ENCODE results near the gene ASTL. TPM values are rescaled to one million over a fixed set of nuclear protein-coding genes. Genes with fewer than 3 reads are reported as not detected.
"Not testable (repeated sequence)": the region's sequence is repeated elsewhere in the genome, so short reads cannot be mapped to it uniquely, and the experiment has no call there.

Gene ASTL
- total and polyA plus RNA-seq, 5 experiments from 2014 or later = 0.50 to 6.8 (median 3.0) TPM; not detected in 1

DNA sequence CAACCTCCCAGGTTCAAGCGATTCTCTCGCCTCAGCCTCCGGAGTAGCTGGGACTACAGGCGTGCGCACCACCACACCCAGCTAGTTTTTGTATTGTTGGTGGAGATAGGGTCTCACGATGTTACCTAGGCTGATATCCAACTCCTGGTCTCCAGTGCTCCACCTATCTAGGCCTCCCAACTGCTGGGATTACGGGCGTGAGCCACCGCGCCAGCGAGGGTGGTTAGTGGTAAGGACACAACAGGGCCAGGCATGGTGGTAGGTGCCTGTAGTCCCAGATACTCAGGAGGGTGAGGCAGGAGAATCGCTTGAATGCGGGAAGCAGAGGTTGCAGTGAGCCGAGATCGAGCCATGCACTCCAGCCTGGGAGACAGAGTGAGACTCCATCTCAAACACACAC lies 33.5 kb upstream of the ASTL start:
- Mint-ChIP-seq H3K4me1 (peaks cover 10 to 17% (median 14%) of the 10 kb centered on the region in 4 donors), H3K9me3 (peaks cover 0 to 4% (median 0%) of the 10 kb centered on the region in 9 donors), H3K27ac (peak overlapping the region in 3 of 10 donors; percentile 47 to 80 (median 72)), H3K4me3 (no peak overlapping the region), H3K27me3 (no peaks in the 10 kb centered on the region), H3K36me3 (peaks cover 0 to 5% (median 0%) of the 10 kb centered on the region in 3 donors)
- POLR2A ChIA-PET = interaction anchor here (8.2 kb wide), 1 partner anchor 30 kb away, joined by 175 read pairs; the partner anchor contains the start of genes ASTL and DUSP2
- no peak for DNase-seq
- ATAC-seq = no peak

DNA sequence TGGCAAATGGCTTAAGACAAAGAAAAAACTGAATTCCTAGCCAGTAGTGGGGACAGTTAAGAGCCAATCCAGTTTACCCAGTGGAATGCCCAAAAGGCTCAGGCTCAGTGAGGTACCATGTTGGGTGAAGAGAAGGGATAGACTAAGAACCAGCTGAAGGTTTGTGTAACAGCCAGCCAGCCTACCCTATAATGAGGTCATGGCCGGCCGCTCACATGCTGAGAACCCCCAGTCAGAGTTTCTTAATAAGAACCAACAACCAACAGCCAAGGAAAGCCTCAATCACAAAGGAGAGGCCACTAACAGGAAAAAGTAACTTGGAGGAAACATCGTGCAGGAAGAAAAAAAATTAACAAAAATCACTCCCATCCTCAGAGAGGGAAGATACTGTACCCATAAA lies 32.3 kb upstream of the ASTL start:
- Mint-ChIP-seq H3K27me3 (no peaks in the 10 kb centered on the region), H3K27ac (peak overlapping the region in 5 of 10 donors; percentile 26 to 85 (median 54)), H3K9me3 (peaks cover 0 to 4% (median 0%) of the 10 kb centered on the region in 9 donors), H3K4me1 (peaks cover 10 to 19% (median 14%) of the 10 kb centered on the region in 4 donors), H3K36me3 (peaks cover 0 to 5% (median 0%) of the 10 kb centered on the region in 3 donors), H3K4me3 (no peak overlapping the region)
- DNase-seq (no peak), ATAC-seq (no peak)
- POLR2A ChIA-PET = interaction anchor here (8.2 kb wide), 1 partner anchor 29 kb away, joined by 175 read pairs; the partner anchor contains the start of genes ASTL and DUSP2

GRCh38 chr2:96169868-96170507 lies 31.7 kb upstream of the ASTL start:
- Mint-ChIP-seq H3K27ac (peak overlapping the region in 2 of 10 donors; percentile 27 to 54), H3K36me3 (peaks cover 0 to 5% (median 0%) of the 10 kb centered on the region in 3 donors), H3K4me3 (no peak overlapping the region), H3K9me3 (peaks cover 0 to 4% (median 0%) of the 10 kb centered on the region in 9 donors), H3K27me3 (no peaks in the 10 kb centered on the region), H3K4me1 (peaks cover 10 to 21% (median 17%) of the 10 kb centered on the region in 4 donors)
- DNase-seq = no peak
- no peak for ATAC-seq
- POLR2A ChIA-PET = no interaction called here

DNA sequence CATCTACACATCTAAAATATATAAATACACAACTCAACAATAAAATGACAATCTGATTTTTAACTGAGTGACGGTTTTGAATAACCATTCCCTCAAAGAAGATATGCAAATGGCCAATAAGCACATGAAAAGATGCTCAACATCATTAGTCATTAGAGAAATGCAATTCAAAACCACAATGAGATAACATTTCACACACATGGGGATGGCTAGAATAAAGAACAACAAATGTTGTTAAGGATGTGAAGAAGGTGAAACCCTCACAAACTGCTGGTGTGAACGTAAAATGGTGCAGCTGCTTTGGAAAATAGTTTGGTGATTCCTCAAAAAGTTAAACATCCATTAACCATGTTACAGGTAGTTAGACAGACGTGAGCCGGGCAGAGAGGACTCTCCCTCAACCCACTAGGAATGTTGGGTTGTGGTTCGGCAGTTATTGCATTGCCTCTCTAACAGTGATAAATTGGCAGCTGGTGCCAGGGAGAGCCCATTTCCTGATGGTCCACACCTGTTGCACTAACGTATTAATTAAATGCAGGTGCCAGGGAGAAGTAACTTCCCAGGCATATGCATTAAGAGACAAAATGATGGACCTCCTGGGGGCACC lies 29.2 kb upstream of the ASTL start:
- H3K9me3 Mint-ChIP-seq = peaks cover 0 to 4% (median 0%) of the 10 kb centered on the region in 9 donors
- H3K36me3 Mint-ChIP-seq = peaks cover 0 to 5% (median 0%) of the 10 kb centered on the region in 3 donors
- POLR2A ChIA-PET = interaction anchor here (0.6 to 15.0 kb wide), 2 partner anchors 16 to 22 kb away, joined by 3 to 373 read pairs; partner anchors contain the start of genes ASTL and DUSP2
- no peaks in the 10 kb centered on the region for H3K27me3 Mint-ChIP-seq
- DNase-seq (no peak), ATAC-seq (no peak)
- H3K4me3 Mint-ChIP-seq = no peak overlapping the region
- H3K27ac Mint-ChIP-seq = peak overlapping the region in 3 of 10 donors; percentile 18 to 80 (median 79)
- H3K4me1 Mint-ChIP-seq = peaks cover 26 to 39% (median 30%) of the 10 kb centered on the region in 4 donors

DNA sequence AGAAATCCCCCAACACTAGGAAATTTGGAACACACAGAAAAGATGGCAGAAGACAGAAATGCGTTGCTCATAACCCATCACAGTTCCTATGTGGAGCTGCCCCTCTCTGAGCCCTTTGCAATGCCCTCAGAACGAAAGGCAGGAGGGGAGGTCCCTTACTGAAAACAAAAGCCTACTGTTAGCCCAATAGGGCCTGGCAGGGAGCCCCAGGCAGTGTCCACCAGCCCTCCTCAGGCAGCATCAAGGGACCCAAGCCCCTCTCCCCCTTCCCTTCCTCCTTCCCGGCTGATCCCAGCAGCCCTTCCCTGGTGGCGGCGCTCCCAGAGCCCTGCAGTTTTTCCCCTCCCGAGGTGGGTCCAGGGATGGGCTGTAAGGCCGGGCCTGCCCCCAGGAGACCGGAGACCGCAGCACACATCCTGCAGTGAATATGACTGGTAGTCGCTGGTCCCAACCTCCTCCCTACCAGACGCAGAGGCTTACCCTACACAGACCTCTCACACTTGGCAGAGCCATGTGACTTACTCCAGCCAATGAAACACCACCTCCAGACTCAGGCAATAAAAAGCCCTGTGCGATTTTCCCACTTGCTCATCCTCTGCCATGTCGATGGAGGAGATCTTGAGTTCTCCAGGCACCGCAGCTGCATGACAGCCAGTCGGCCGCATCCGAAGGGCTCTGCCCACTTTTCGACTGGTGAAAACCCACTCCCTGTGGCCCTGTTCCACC lies 26.3 kb upstream of the ASTL start:
- ATAC-seq (peak; percentile 69 to 82), DNase-seq (peak in 8 of 10 donors; percentile 40 to 79 (median 63))
- peaks cover 0 to 5% (median 0%) of the 10 kb centered on the region in 3 donors for H3K36me3 Mint-ChIP-seq
- POLR2A ChIA-PET = interaction anchor here (0.9 to 15.0 kb wide), 4 partner anchors 9 to 43 kb away, joined by 3 to 373 read pairs (median 9); partner anchors contain the start of genes ASTL, DUSP2 and STARD7
- peaks cover 28 to 62% (median 51%) of the 10 kb centered on the region in 4 donors for H3K4me1 Mint-ChIP-seq
- H3K9me3 Mint-ChIP-seq = peaks cover 0 to 8% (median 0%) of the 10 kb centered on the region in 9 donors
- peak overlapping the region; percentile 62 to 88 (median 80) for H3K4me3 Mint-ChIP-seq
- H3K27me3 Mint-ChIP-seq = no peaks in the 10 kb centered on the region
- peak overlapping the region; percentile 98 to 100 (median 98) for H3K27ac Mint-ChIP-seq

GRCh38 chr2:96163768-96164429 lies 25.6 kb upstream of the ASTL start:
- peak overlapping the region; percentile 98 to 100 (median 98) for H3K27ac Mint-ChIP-seq
- H3K36me3 Mint-ChIP-seq = peaks cover 0 to under 1% (median 0%) of the 10 kb centered on the region in 3 donors
- DNase-seq (peak; percentile 58 to 88 (median 76)), ATAC-seq (peak; percentile 77 to 78)
- POLR2A ChIA-PET = interaction anchor here (0.9 to 15.0 kb wide), 4 partner anchors 8 to 44 kb away, joined by 3 to 373 read pairs (median 9); partner anchors contain the start of genes ASTL, DUSP2 and STARD7
- peak overlapping the region; percentile 62 to 88 (median 80) for H3K4me3 Mint-ChIP-seq
- no peaks in the 10 kb centered on the region for H3K27me3 Mint-ChIP-seq
- H3K4me1 Mint-ChIP-seq = peaks cover 34 to 69% (median 58%) of the 10 kb centered on the region in 4 donors
- H3K9me3 Mint-ChIP-seq = peaks cover 0 to 5% (median 0%) of the 10 kb centered on the region in 9 donors

DNA sequence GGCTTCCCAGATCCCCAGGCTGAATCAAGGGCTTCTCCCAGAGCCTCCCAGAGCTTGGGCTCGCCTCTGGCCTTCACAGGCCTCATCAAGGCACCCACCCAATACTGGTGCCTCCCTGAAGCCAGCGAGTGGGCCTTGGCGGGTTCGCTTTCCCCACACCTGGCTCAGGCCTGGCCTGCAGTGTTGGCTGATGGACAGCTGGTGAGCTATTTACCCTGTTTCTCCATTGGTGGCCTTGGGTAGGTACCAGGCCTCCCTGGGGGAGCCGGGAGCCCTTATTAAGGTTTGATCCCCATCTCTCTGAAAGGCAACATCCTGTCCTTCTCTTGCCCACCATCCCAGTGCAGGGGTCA lies 25.1 kb upstream of the ASTL start:
- H3K4me3 Mint-ChIP-seq = peak overlapping the region; percentile 62 to 88 (median 80)
- H3K4me1 Mint-ChIP-seq = peaks cover 34 to 74% (median 63%) of the 10 kb centered on the region in 4 donors
- DNase-seq = no peak
- POLR2A ChIA-PET = interaction anchor here (1.3 to 15.0 kb wide), 3 partner anchors 10 to 45 kb away, joined by 7 to 373 read pairs (median 11); partner anchors contain the start of genes ASTL, DUSP2 and STARD7
- ATAC-seq = peak in 1 of 2 donors; percentile 4
- no peaks in the 10 kb centered on the region for H3K27me3 Mint-ChIP-seq
- peaks cover 0 to 5% (median 0%) of the 10 kb centered on the region in 9 donors for H3K9me3 Mint-ChIP-seq
- H3K27ac Mint-ChIP-seq = peak overlapping the region; percentile 98 to 100 (median 98)
- no peaks in the 10 kb centered on the region for H3K36me3 Mint-ChIP-seq

DNA sequence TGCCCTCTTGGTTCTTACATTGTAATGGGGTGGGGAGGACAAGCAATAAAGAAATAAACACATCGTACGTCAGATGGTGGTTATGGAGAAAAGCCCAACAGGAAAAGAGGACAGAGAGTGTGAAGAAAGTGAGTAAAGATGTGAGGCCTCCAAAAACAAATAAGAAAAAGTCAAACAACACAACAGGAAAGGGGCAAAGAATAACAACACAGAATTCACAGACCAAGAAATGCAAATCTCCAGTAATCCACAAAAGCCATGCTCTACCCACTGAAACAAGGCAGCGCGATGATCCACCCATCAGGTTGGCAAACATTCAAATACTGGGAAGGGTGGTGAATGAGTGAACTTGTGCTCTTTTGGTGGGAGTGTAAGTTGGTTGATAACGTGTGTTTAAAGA lies 23.6 kb upstream of the ASTL start:
- peak in 1 of 10 donors; percentile 52 for DNase-seq
- no peak for ATAC-seq
- Mint-ChIP-seq H3K4me1 (peaks cover 35 to 79% (median 75%) of the 10 kb centered on the region in 4 donors), H3K27me3 (no peaks in the 10 kb centered on the region), H3K4me3 (peak overlapping the region in 7 of 10 donors; percentile 1 to 78 (median 31)), H3K27ac (peak overlapping the region; percentile 94 to 100 (median 98)), H3K9me3 (peaks cover 0 to 5% (median 0%) of the 10 kb centered on the region in 9 donors), H3K36me3 (no peaks in the 10 kb centered on the region)
- POLR2A ChIA-PET = interaction anchor here (15.0 kb wide), 1 partner anchor 17 kb away, joined by 373 read pairs; the partner anchor contains the start of genes ASTL and DUSP2

DNA sequence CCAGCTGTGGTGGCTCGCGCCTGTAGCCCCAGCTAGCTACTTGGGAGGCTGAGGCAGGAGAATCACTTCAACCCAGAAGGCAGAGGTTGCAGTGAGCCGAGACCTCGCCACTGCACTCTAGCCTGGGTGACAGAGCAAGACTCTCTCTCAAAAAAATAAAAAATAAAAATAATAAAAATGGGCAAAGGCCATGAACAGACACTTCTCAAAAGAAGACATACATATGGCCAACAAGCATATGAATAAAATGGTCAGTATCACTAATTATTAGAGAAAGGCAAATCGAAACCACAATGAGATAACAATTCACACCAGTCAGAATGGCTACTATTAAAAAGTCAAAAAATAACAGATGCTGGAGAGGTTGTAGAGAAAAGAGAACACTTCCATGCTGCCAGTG lies 22.1 kb upstream of the ASTL start:
- H3K27me3 Mint-ChIP-seq, DNase-seq, H3K9me3 Mint-ChIP-seq, H3K4me3 Mint-ChIP-seq, ATAC-seq, H3K36me3 Mint-ChIP-seq: not testable (repeated sequence)
- peak overlapping the region in 6 of 10 donors; percentile 12 to 100 (median 95) for H3K27ac Mint-ChIP-seq
- POLR2A ChIA-PET = interaction anchor here (15.0 kb wide), 1 partner anchor 15 kb away, joined by 373 read pairs; the partner anchor contains the start of genes ASTL and DUSP2
- peaks cover 45 to 91% (median 89%) of the 10 kb centered on the region in 4 donors for H3K4me1 Mint-ChIP-seq

- H3K4me3 Mint-ChIP-seq = peak overlapping the region; percentile 34 to 86 (median 70)
- POLR2A ChIA-PET = interaction anchor here (1.3 to 15.0 kb wide), 2 partner anchors 14 to 15 kb away, joined by 7 to 373 read pairs; partner anchors contain the start of genes ASTL and DUSP2
- H3K4me1 Mint-ChIP-seq = peaks cover 45 to 86% (median 82%) of the 10 kb centered on the region in 4 donors
- H3K27ac Mint-ChIP-seq = peak overlapping the region; percentile 72 to 95 (median 88)
- ATAC-seq (peak; percentile 33 to 53), DNase-seq (peak in 6 of 10 donors; percentile 33 to 52 (median 42))
- H3K36me3 Mint-ChIP-seq = no peaks in the 10 kb centered on the region
- peaks cover 0 to 5% (median 0%) of the 10 kb centered on the region in 9 donors for H3K9me3 Mint-ChIP-seq
- no peaks in the 10 kb centered on the region for H3K27me3 Mint-ChIP-seq
Observed at GRCh38 chr2:96159084-96159830, 21.0 kb upstream of the ASTL start.

Measured in naive thymus-derived CD8-positive, alpha-beta T cell (primary cell).